SK-N-SH treated with all-trans-retinoic acid at 6 μM for 48 hours (cell line): ENCODE results near the gene ADAP1.

ENCODE experiments used
- ARNTL ChIP-seq: fragments of 450-650 bp; formaldehyde crosslinking; IDR thresholded peaks from 2 replicates; pipeline ENCODE4 v1.5.0; 2020; ENCODE audit warnings: low read depth, mild to moderate bottlenecking, moderate library complexity, borderline replicate concordance
- BACH2 ChIP-seq: fragments of 250-450 bp; sonication (Bioruptor Pico); IDR thresholded peaks from 2 replicates; pipeline ENCODE4 v1.9.0; 2021; ENCODE audit warnings: mild to moderate bottlenecking, borderline replicate concordance
- CREB5 ChIP-seq: fragments of 250-450 bp; sonication (Bioruptor Pico); IDR thresholded peaks from 2 replicates; pipeline ENCODE4 v1.5.1; 2020; ENCODE audit warnings: low read depth, mild to moderate bottlenecking, moderate library complexity
- ZNF70 ChIP-seq: fragments of 450-650 bp; formaldehyde crosslinking; IDR thresholded peaks from 2 replicates; pipeline ENCODE4 v1.5.0; 2020; ENCODE audit warnings: mild to moderate bottlenecking, moderate library complexity
- TF ChIP-seq, protein P1 (sequence below): fragments of 250-450 bp; sonication (Bioruptor Pico); IDR thresholded peaks from 2 replicates; pipeline ENCODE4 v1.8.0; 2020; ENCODE audit warnings: mild to moderate bottlenecking, moderate library complexity, borderline replicate concordance

DNA sequence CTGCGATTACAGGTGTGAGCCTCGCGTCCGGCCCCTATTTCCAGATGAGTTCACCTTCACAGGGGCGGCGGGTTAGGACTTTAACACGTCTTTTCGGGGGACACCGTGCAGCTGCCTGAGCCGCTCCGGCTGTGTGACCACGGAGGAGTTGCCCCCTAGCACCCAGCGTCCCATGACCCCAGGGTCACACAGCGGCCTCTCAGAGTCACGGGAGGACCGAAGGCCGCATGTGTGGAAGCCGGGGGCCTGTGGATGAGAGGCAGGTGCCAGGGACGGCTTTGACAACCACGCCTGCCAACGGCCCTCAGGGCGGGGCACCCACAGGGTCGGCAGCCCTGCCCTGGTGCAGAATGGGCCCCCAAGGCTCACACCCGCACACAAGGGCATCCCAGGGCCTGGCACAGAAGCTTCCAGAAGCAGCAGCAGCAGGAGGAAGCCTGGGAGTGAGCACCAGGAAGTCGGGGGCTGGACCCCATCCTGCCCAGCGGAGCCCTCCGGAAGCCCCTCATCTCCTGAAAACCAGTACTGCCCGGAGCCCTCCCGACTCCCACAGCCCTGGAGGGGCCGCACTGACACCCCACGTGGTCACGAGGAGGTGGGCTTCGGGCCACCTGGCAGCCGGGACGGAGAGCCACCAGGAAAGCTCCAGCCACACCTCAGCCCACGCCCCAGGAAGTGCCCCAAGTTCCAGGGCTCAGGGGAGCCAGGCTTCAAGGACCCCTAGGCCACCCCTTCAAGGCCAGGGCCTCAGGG, 32.7 kb downstream of the ADAP1 start:
- TF ChIP-seq CREB5 (CRISPR knock-in tag) (no peak), ARNTL (CRISPR knock-in tag) (no peak), ZNF70 (CRISPR knock-in tag) (no peak), BACH2 (CRISPR knock-in tag) (no peak)
- TF ChIP-seq, protein P1, sequence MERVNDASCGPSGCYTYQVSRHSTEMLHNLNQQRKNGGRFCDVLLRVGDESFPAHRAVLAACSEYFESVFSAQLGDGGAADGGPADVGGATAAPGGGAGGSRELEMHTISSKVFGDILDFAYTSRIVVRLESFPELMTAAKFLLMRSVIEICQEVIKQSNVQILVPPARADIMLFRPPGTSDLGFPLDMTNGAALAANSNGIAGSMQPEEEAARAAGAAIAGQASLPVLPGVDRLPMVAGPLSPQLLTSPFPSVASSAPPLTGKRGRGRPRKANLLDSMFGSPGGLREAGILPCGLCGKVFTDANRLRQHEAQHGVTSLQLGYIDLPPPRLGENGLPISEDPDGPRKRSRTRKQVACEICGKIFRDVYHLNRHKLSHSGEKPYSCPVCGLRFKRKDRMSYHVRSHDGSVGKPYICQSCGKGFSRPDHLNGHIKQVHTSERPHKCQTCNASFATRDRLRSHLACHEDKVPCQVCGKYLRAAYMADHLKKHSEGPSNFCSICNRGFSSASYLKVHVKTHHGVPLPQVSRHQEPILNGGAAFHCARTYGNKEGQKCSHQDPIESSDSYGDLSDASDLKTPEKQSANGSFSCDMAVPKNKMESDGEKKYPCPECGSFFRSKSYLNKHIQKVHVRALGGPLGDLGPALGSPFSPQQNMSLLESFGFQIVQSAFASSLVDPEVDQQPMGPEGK (CRISPR knock-in tag) = no peak
